Stimulated activated CD4-positive, alpha-beta T cell treated with anti-CD3 and anti-CD28 coated beads, Interleukin-1b, Interleukin-23, amount 100 ng/mL, for 24 hours (primary cell): Measurements from ENCODE around the gene PCDHGB3.
"Not testable (repeated sequence)": the region's sequence is repeated elsewhere in the genome, so short reads cannot be mapped to it uniquely, and the experiment has no call there.

Experiments used
- DNase-seq, 4 experiments: peaks; one replicate each; pipeline ENCODE4 v3.0.0-alpha.2; 2020; ENCODE audit warnings: low read depth in 4 of 4, low spot score in 1 of 4

Gene PCDHGB3

DNA sequence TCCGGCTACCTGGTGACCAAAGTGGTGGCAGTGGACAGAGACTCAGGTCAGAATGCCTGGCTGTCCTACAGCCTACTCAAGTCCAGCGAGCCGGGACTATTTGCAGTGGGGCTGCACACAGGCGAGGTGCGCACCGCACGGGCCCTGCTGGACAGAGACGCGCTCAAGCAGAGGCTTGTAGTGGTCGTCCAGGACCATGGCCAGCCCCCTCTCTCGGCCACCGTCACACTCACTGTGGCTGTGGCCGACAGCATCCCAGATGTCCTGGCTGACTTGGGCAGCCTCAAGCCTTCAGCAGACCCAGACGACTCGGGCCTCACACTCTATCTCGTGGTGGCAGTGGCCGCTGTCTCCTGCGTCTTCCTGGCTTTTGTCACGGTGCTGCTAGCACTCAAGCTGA is 13.1 kb upstream of the PCDHGB3 start:
- no peak for DNase-seq

DNA sequence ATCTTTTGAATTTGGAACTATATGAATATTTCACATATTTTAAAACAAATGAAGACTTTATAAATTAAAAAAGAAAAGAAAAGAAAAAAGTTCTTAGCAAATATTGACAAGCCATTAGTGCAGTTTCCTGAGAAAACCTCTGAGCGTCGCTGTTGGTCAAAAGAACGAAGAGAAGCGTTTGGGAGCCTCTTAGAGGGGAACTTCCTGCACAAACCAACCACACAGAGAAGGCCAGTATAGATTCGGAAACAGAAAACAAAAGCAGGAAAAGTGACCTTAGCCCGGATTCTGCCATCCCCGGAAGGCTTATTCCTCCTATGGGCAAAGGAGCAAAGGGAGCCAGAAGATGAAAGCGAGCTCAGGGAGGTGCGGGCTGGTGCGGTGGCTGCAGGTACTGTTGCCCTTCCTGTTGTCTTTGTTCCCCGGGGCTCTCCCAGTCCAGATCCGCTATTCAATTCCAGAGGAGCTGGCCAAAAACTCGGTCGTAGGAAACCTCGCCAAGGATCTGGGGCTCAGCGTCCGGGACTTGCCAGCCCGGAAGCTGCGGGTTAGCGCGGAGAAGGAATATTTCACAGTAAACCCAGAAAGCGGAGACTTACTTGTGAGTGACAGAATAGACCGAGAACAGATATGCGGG is 10.1 kb upstream of the PCDHGB3 start, which contains the start of gene PCDHGB2:
Gene PCDHGB2 (plus strand): TSS at position 205 of the 637 bp plus-strand sequence. CDS start 142 bp downstream, at position 347.
- no peak for DNase-seq

DNA sequence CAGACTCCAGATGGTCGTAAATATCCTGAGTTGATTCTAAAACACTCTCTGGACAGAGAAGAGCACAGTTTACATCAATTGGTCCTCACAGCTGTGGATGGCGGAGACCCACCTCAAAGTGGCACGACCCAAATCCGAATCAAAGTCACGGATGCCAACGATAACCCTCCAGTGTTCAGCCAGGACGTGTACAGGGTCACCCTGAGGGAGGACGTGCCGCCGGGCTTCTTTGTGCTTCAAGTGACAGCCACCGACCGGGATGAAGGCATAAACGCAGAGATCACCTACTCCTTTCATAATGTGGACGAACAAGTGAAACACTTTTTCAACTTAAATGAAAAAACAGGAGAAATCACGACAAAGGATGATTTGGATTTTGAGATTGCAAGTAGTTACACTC is 9.4 kb upstream of the PCDHGB3 start:
- no peak for DNase-seq

- no peak for DNase-seq
Observed at GRCh38 chr5:141362719-141363118, 7.3 kb upstream of the PCDHGB3 start.

DNA sequence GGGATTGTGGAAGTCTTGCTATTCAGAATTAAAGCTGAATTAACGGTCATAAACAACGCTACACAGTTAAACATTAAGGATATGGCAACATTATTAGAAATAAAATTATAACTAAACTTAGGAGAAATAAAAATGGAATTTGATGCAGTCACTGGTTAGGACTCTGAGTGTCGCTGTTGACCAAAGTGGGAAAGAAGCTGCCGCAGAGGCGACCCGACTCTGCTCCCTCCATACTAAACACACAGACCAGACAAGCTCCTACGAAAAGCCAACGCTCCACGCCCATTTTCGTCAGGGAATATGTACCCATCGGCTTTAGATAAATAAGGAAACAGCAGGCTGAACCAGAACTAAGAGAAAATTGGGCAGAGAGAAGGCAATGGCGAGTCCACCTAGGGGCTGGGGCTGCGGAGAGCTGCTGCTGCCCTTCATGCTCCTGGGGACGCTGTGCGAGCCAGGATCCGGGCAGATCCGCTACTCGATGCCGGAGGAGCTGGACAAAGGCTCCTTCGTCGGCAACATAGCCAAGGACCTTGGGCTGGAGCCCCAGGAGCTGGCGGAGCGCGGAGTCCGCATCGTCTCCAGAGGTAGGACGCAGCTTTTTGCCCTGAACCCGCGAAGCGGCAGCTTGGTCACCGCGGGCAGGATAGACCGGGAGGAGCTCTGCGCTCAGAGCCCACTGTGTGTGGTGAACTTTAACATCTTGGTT is 5.9 kb upstream of the PCDHGB3 start, which contains the start of gene PCDHGA5:
Gene PCDHGA5 (plus strand): TSS at position 211 of the 709 bp plus-strand sequence. CDS start 169 bp downstream, at position 380.
- DNase-seq: no peak

DNA sequence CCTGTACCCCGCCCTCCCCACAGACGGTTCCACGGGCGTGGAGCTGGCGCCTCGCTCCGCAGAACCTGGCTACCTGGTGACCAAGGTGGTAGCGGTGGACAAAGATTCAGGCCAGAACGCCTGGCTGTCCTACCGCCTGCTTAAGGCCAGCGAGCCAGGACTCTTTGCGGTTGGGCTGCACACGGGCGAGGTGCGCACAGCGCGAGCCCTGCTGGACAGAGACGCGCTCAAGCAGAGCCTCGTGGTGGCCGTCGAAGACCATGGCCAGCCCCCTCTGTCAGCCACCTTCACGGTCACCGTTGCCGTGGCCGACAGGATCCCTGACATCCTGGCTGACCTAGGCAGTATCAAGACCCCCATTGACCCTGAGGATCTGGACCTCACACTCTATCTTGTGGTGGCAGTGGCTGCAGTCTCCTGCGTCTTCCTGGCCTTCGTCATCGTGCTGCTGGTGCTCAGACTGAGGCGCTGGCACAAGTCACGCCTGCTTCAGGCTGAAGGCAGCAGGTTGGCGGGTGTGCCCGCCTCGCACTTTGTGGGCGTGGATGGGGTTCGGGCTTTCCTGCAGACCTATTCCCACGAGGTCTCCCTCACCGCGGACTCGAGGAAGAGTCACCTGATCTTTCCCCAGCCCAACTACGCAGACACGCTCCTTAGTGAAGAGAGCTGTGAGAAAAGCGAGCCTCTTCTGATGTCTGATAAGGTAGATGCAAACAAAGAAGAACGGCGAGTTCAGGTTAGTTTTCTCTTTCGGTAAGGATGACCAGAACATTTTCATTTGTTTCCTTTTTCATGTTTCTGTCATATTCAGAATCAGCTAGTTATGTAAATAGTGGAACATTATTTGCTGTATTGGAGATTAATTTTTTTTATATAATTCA is 3.8 kb upstream of the PCDHGB3 start:
- no peak for DNase-seq

DNA sequence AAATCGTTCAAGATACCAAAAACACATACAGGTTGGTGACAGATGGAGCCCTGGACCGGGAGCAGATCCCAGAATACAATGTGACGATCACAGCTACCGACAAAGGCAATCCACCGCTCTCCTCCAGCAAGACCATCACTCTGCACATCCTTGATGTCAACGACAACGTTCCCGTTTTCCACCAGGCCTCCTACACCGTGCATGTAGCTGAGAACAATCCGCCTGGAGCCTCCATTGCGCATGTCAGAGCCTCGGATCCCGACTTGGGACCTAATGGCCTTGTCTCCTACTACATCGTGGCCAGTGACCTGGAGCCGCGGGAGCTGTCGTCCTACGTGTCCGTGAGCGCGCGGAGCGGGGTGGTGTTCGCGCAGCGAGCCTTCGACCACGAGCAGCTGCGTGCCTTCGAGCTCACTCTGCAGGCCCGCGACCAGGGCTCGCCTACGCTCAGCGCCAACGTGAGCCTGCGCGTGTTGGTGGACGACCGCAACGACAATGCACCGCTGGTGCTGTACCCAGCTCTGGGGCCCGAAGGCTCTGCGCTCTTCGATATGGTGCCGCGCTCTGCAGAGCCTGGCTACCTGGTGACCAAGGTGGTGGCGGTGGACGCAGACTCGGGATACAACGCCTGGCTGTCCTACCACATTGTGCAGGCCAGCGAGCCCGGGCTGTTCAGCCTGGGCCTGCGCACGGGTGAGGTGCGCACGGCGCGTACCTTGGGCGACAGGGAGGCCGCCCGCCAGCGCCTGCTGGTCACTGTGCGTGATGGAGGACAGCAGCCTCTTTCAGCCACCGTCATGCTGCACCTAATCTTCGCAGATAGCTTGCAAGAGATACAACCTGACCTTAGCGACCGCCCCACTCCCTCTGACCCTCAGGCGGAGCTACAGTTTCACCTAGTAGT is 1.8 kb downstream of the PCDHGB3 start:
- no peak for DNase-seq

GRCh38 chr5:141373673-141374317 is 3.8 kb downstream of the PCDHGB3 start, which contains the start of gene PCDHGA6:
Gene PCDHGA6 (plus strand): TSS chr5:141373891. CDS start chr5:141374084, 193 bp downstream.
- no peak for DNase-seq

DNA sequence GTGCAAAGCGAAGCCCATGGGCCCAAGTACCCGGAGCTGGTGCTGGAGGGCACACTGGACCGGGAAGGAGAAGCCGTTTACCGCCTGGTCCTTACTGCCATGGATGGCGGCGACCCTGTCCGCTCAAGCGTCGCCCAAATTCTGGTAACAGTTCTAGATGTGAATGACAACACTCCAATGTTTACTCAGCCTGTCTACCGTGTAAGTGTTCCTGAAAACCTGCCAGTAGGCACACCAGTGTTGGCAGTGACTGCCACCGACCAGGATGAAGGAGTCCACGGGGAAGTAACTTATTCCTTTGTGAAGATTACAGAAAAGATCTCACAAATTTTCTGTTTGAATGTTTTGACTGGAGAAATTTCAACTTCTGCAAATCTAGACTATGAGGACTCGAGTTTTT is 4.6 kb downstream of the PCDHGB3 start:
- no peak for DNase-seq

DNA sequence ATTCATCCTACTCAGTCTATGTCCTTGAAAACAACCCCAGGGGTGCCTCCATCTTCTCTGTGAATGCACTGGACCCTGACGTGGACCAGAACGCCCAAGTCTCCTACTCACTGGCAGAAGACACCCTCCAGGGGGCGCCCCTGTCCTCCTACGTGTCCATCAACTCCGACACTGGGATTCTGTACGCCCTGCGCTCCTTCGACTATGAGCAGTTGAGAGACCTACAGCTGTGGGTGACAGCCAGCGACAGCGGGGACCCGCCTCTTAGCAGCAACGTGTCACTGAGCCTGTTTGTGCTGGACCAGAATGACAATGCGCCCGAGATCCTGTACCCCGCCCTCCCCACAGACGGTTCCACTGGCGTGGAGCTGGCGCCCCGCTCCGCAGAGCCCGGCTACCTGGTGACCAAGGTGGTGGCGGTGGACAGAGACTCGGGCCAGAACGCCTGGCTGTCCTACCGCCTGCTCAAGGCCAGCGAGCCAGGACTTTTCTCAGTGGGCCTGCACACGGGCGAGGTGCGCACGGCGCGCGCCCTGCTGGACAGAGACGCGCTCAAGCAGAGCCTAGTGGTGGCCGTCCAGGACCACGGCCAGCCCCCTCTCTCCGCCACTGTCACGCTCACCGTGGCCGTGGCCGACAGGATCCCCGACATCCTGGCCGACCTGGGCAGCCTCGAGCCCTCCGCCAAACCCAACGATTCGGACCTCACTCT is 5.6 kb downstream of the PCDHGB3 start:
- DNase-seq: not testable (repeated sequence)

GRCh38 chr5:141382469-141383294 is 12.6 kb downstream of the PCDHGB3 start, which contains the start of gene PCDHGA7:
Gene PCDHGA7 (plus strand): TSS chr5:141382742. CDS start chr5:141382900, 158 bp downstream.
- no peak for DNase-seq

GRCh38 chr5:141383345-141383744 is 13.3 kb downstream of the PCDHGB3 start:
- DNase-seq: no peak

DNA sequence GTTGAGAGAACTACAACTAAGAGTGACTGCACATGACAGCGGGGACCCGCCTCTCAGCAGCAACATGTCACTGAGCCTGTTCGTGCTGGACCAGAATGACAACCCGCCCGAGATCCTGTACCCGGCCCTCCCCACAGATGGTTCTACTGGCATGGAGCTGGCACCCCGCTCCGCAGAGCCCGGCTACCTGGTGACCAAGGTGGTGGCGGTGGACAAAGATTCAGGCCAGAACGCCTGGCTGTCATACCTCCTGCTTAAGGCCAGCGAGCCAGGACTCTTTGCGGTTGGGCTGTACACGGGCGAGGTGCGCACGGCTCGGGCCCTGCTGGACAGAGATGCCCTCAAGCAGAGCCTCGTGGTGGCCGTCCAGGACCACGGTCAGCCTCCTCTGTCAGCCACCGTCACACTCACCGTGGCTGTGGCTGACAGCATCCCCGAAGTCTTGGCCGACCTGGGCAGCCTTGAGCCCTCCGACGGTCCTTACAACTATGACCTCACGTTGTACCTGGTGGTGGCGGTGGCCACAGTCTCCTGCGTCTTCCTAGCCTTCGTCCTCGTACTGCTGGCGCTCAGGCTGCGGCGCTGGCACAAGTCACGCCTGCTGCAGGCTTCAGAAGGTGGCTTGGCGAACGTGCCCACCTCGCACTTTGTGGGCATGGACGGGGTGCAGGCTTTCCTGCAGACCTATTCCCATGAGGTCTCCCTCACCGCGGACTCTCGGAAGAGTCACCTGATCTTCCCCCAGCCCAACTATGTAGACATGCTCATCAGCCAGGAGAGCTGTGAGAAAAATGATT is 14.6 kb downstream of the PCDHGB3 start:
- DNase-seq: no peak

- DNase-seq: not testable (repeated sequence)
Observed at GRCh38 chr5:141387557-141388311, 17.7 kb downstream of the PCDHGB3 start, which contains the start of gene PCDHGB4. Gene PCDHGB4 (plus strand): TSS chr5:141387698. CDS start chr5:141387885, 187 bp downstream.

DNA sequence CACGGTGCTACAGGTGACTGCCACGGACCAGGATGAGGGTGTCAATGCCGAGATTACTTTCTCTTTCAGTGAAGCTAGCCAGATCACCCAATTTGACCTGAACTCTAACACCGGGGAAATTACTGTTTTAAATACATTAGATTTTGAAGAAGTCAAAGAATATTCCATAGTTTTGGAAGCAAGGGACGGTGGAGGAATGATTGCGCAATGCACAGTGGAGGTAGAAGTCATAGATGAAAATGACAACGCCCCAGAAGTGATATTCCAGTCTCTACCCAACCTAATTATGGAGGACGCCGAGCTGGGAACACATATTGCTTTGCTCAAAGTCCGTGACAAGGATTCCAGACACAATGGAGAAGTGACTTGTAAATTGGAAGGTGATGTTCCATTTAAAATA is 18.6 kb downstream of the PCDHGB3 start:
- no peak for DNase-seq

- no peak for DNase-seq
Observed at GRCh38 chr5:141389153-141390042, 19.4 kb downstream of the PCDHGB3 start.
